Measurements from ENCODE around the gene SYT7.

SYT7 gene

DNA sequence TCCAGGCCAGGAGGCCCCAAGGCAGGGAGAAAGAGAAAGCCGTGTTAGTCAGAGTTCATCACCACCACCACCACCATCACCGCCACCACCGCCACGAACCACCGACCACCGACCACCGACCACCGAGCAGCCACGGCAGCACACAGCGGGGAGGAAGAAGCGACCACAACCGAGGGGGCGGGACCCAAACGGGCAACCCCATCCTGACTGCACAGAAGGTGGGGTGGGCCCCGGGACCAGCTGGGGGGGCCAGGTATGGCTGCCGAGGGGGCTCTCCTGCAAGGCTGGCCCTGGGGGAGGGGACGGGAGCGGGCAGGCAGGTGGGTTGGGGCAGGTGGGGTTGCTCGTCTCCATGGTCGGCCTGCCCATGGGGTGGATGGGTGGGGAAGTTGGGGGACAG lies 34.2 kb downstream of the SYT7 start:
- TF ChIP-seq TAF1 (IDR thresholded peaks at IDR 0.05; ENCODE audit: borderline replicate concordance, low read depth, low read length) (no peak), POLR2A (IDR thresholded peaks at IDR 0.05; ENCODE audit: low read depth, low read length) (no peak), POLR2AphosphoS5 (IDR thresholded peaks at IDR 0.05; ENCODE audit: low read depth, low read length) (no peak)
- FAIRE-seq (no peak), DNase-seq (ENCODE audit: insufficient read length) (no peak)

DNA sequence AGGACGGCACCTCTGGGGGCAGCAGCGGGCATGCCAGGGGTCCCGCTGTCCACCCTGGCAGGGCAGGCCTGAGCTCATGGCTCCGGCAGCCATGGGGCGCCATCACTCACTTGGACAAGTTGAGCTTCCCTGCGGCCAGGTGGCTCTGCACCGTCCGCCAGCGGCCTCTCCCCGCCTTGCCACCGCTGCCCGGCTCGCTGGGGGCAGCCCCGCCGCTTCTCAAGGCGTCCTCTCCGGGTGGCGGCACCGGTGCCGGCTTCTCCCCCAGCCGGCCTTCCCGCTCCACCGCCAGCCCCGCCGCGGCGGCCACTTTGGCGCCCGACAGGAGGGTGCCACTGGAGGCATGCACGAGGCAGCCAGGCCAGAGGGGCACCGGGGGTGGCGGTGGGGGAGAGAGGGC lies 35.0 kb downstream of the SYT7 start:
- DNase-seq (ENCODE audit: insufficient read length), result no peak
- TF ChIP-seq POLR2AphosphoS5 (IDR thresholded peaks at IDR 0.05; ENCODE audit: low read depth, low read length) (no peak), TAF1 (IDR thresholded peaks at IDR 0.05; ENCODE audit: borderline replicate concordance, low read depth, low read length) (no peak), POLR2A (IDR thresholded peaks at IDR 0.05; ENCODE audit: low read depth, low read length) (no peak)
- no peak for FAIRE-seq

GRCh38 chr11:61545341-61545740 lies 35.5 kb downstream of the SYT7 start:
- TF ChIP-seq TAF1 (IDR thresholded peaks at IDR 0.05; ENCODE audit: borderline replicate concordance, low read depth, low read length) (no peak), POLR2A (IDR thresholded peaks at IDR 0.05; ENCODE audit: low read depth, low read length) (no peak), POLR2AphosphoS5 (IDR thresholded peaks at IDR 0.05; ENCODE audit: low read depth, low read length) (no peak)
- FAIRE-seq (peak; percentile 24), DNase-seq (ENCODE audit: insufficient read length) (peak; percentile 50)

DNA sequence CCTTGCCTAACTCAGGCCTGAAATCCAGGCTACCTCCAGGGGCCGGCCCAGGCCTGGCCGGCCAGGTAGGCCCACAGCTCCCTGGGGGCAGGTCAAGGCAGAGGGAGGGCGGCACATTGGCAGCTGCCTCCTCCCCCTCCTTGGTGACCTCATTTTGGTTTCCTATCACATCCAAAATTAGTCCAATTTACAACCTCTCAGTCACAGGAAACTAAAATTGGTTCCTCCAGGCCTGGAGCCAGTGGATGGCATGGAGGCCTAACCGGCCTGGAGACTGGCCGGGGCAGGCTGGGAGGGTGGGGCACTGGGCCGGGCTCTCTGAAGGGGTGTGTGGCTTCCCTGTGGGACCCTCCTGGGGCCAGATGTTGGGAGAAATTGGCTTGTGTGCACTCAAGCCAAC lies 36.4 kb downstream of the SYT7 start:
- TF ChIP-seq POLR2AphosphoS5 (IDR thresholded peaks at IDR 0.05; ENCODE audit: low read depth, low read length) (no peak), TAF1 (IDR thresholded peaks at IDR 0.05; ENCODE audit: borderline replicate concordance, low read depth, low read length) (no peak), POLR2A (IDR thresholded peaks at IDR 0.05; ENCODE audit: low read depth, low read length) (no peak)
- FAIRE-seq (no peak), DNase-seq (ENCODE audit: insufficient read length) (no peak)

DNA sequence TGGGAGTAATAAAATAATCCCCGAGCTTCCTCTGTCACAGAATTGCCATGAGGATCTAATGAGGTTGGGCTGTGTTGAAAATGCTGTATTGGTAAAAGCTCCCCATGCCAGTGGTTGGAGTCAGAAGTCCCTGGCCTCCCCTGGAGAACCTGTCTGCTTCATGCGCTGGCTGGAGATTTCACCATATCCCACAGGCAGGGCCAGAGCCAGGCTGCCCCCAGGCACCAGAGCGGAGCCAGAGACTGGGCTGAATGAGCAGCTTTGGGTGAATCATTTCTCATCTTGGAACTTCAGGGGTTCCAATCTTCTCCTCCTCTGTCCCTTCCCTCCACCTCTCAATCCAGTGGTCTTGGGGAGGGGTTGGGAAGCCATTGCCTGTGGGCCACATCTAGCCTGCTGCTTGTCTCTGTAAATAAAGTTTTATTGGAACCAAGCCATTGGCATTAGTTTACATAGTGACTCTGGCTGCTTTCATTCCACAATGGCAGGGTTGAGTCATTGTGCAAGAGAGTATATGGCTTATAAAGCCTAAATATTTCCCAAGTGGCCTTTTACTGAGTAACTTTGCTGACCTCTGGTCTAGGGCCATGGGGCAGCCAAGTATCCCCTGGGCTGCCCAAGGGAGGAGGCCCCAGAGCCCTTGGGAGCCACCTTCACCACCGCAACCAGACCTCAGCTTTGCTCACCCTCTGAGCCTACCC lies 37.1 kb downstream of the SYT7 start:
- DNase-seq (ENCODE audit: insufficient read length) (no peak), FAIRE-seq (no peak)

DNA sequence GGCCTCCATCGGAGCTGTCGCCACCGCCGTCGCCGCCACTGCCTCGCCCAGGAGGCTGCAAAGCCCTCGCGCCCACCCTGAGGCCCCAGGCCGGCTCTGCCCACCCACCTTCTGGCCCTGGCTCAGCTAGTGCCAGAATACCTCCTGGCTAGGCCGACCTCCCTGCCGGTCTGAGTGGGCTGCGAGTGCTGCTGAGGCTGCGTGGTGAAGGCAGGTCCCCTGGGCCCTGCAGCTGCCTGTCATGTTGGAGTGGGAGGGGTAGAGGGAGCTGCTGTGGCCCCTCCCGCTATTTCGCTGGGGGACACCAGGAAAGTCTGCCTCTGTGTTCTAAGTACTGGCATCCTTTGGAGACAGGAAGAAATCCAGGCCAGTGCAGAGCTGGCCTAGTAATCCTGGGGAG lies 38.2 kb downstream of the SYT7 start:
- DNase-seq (ENCODE audit: insufficient read length) (no peak), FAIRE-seq (no peak)
- TF ChIP-seq TAF1 (IDR thresholded peaks at IDR 0.05; ENCODE audit: borderline replicate concordance, low read depth, low read length) (no peak), POLR2AphosphoS5 (IDR thresholded peaks at IDR 0.05; ENCODE audit: low read depth, low read length) (no peak), POLR2A (IDR thresholded peaks at IDR 0.05; ENCODE audit: low read depth, low read length) (no peak)

More for the DNA sequence above, 37.1 kb downstream of the SYT7 start:
- TF ChIP-seq POLR2AphosphoS5 (IDR thresholded peaks at IDR 0.05; ENCODE audit: low read depth, low read length), result no peak
- no peak for TF ChIP-seq TAF1 (IDR thresholded peaks at IDR 0.05; ENCODE audit: borderline replicate concordance, low read depth, low read length)
- TF ChIP-seq POLR2A (IDR thresholded peaks at IDR 0.05; ENCODE audit: low read depth, low read length), result no peak

DNA sequence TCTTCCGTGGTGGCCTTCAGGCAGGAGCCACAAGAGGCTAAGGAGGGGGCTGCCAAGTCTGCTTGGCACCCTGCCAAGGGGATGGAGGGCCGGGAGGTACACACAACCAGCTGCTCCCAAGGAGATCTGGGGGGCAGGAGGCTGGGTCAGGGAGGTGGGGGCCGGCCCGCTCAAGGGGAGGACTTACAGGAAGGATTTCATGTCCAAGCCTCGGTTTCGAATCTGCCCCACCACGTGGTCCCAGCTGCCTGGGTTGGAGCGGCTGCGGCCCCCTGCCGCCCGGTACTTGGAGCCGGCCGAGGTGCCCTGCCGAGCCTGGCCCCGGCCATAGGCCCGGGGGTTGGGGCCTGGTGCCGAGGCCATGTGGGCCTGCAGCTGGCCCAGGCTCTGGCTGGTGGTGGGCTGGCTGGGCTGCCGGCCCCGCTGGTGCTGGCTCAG lies 38.8 kb downstream of the SYT7 start:
- DNase-seq (ENCODE audit: insufficient read length), result no peak
- TF ChIP-seq POLR2AphosphoS5 (IDR thresholded peaks at IDR 0.05; ENCODE audit: low read depth, low read length), result no peak
- TF ChIP-seq POLR2A (IDR thresholded peaks at IDR 0.05; ENCODE audit: low read depth, low read length), result no peak
- no peak for TF ChIP-seq TAF1 (IDR thresholded peaks at IDR 0.05; ENCODE audit: borderline replicate concordance, low read depth, low read length)
- FAIRE-seq, result no peak

- FAIRE-seq (no peak), DNase-seq (ENCODE audit: insufficient read length) (no peak)
- TF ChIP-seq POLR2AphosphoS5 (IDR thresholded peaks at IDR 0.05; ENCODE audit: low read depth, low read length) (no peak), TAF1 (IDR thresholded peaks at IDR 0.05; ENCODE audit: borderline replicate concordance, low read depth, low read length) (no peak), POLR2A (IDR thresholded peaks at IDR 0.05; ENCODE audit: low read depth, low read length) (no peak)
Observed at GRCh38 chr11:61541598-61541997, 39.3 kb downstream of the SYT7 start.

DNA sequence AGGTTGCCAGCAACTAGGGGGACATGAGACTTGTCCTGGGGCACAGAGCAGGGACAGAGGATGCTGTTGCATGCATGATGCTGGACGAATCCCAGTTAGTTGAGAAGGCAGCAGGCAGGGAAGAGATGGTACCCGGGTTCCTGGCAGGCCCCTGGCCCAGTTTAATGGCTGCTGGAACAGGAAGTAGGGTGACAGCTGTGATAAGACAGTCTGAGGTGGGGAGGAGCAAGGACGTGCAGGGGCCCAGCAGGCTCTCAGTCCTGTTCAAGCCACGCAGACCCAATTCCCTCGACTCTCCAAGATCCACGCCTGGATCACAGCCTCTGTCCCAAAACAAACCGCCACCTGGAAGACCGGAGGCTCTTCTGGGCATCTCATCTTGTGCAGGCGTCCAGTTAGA lies 40.3 kb downstream of the SYT7 start:
- no peak for FAIRE-seq
- DNase-seq (ENCODE audit: insufficient read length), result no peak

DNA sequence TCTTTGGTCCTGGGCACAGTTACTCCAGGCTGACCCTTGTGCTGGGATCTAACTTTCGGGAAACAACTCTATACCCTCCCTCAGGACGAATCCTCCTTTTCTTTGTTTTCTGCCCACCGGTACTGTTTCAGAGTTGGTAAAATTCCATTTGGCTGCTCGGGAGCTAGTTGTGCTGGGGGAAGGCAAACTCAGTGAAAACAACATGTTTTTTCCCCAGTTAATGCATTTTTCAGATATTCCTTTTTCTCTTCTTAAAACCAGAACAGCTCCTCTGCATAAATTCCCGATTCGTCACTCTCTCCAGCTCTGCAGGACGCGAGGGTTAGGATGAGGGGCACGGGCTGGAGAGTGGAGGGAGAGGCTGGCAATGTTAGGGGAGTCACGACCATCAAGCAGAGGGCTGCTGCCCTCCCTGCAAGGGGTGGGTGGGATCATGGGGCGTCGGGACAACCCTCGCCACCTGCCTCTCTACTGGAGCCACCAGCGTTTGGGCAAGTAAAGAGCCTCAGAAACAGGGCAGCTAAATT lies 41.0 kb downstream of the SYT7 start:
- no peak for DNase-seq (ENCODE audit: insufficient read length)
- TF ChIP-seq POLR2A (IDR thresholded peaks at IDR 0.05; ENCODE audit: low read depth, low read length), result no peak
- no peak for TF ChIP-seq TAF1 (IDR thresholded peaks at IDR 0.05; ENCODE audit: borderline replicate concordance, low read depth, low read length)
- no peak for FAIRE-seq

More for the DNA sequence above, 40.3 kb downstream of the SYT7 start:
- no peak for TF ChIP-seq POLR2AphosphoS5 (IDR thresholded peaks at IDR 0.05; ENCODE audit: low read depth, low read length)
- TF ChIP-seq POLR2A (IDR thresholded peaks at IDR 0.05; ENCODE audit: low read depth, low read length), result no peak

- TF ChIP-seq POLR2AphosphoS5 (IDR thresholded peaks at IDR 0.05; ENCODE audit: low read depth, low read length) (no peak), TAF1 (IDR thresholded peaks at IDR 0.05; ENCODE audit: borderline replicate concordance, low read depth, low read length) (no peak), POLR2A (IDR thresholded peaks at IDR 0.05; ENCODE audit: low read depth, low read length) (no peak)
- DNase-seq (ENCODE audit: insufficient read length), result no peak
- no peak for FAIRE-seq
Observed at GRCh38 chr11:61539006-61539405, 41.9 kb downstream of the SYT7 start.

- DNase-seq (ENCODE audit: insufficient read length), result no peak
- FAIRE-seq, result no peak
- no peak for TF ChIP-seq POLR2AphosphoS5 (IDR thresholded peaks at IDR 0.05; ENCODE audit: low read depth, low read length)
- TF ChIP-seq TAF1 (IDR thresholded peaks at IDR 0.05; ENCODE audit: borderline replicate concordance, low read depth, low read length), result no peak
- TF ChIP-seq POLR2A (IDR thresholded peaks at IDR 0.05; ENCODE audit: low read depth, low read length), result no peak
Observed at GRCh38 chr11:61538636-61538961, 42.3 kb downstream of the SYT7 start.

Data from GM12892 (cell line).